Medulla oblongata (tissue), 1 donor: Measurements from ENCODE around the gene ZNF426.
"Not testable (repeated sequence)": the region's sequence is repeated elsewhere in the genome, so short reads cannot be mapped to it uniquely, and the experiment has no call there.

Experiments used
- DNase-seq: peaks from one replicate; pipeline ENCODE4 v3.0.0-alpha.2; 2015; ENCODE audit errors: extremely low spot score

ZNF426 gene

GRCh38 chr19:9538183-9539058, at the start of gene ZNF426:
Gene ZNF426 (minus strand): TSS chr19:9538645. CDS start chr19:9536232, 2,413 bp downstream.
- DNase-seq = peak; percentile 86

DNA sequence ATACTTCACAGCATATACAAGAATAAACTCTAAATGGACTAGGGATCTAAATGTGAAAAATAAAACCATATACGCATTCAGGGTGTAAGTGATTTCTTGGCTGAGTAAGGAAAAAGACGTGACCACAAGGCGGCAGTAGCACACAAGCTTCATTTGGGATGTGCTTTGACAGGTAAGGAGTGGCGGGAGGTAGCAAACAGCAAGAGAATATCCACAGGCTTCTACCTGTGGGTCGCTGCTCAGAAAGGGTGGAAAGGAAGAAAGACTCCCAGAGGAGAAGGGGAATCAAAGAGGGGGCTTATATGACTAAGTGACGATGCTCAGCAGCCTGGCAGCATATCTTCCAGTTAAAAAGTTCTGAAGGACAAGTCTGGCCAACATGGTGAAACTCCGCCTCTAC, 48.3 kb upstream of the ZNF426 start:
- DNase-seq = peak; percentile 71

GRCh38 chr19:9584073-9584833, 45.8 kb upstream of the ZNF426 start, which contains the start of gene ZNF121:
Gene ZNF121 (minus strand): TSS chr19:9584504. CDS start chr19:9568097, 16,407 bp downstream.
- peak; percentile 89 for DNase-seq

DNA sequence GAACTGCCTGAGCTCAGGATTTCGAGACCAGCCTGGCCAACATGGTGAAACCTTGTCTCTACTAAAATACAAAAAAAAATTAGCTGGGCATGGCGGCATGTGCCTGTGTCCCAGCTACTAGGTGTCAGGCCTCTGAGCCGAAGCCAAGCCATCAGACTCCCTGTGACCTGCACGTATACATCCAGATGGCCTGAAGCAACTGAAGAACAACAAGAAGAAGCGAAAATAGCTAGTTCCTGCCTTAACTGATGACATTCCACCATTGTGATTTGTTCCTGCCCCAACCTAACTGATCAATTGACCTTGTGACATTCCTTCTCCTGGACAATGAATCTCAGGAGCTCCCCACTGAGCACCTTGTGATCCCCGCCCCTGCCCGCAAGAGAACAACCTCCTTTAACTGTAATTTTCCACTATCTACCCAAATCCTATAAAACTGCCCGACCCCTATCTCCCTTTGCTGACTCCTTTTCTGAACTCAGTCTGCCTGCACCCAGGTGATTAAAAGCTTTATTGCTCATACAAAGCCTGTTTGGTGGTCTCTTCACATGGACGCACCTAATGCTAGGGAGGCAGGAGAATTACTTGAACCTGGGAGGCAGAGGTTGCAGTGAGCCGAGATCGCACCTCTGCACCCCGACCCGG, 43.8 kb upstream of the ZNF426 start:
- DNase-seq = not testable (repeated sequence)

DNA sequence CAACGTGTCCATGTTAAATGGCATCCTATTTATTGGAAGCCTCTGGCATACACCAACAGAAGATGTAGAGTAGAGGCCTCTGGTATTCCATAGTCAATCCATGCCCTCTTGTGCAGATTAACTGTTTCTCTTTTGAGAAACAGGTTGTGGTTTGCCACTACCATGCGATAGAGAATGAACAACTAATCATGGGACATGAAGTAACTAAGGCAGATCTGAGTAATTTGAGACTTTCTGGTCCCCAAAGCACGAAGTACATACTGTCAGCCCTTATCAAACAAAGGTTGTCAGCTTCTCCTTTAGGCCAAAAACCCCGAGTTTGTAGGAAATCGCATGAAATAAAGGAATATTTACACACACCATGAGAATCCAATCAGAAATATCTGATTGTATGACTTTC, 42.3 kb upstream of the ZNF426 start:
- no peak for DNase-seq

DNA sequence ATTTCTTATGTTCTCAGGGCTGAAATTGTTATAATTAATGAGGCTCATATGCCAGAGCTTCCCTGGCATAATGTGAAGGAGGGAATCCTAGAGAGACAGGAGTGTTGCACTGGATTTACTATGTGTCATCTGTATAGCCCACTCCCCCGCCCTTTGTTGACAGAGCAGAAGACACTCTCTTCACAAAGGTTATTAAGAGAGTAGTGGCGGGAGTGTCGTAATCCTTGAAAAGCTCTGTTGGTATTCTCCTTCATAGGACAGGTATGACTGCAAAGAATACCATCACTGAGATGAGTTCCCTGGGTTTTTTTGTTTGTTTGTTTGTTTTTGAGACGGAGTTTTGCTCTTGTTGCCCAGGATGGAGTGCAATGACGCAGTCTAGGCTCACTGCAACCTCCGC, 31.8 kb upstream of the ZNF426 start:
- no peak for DNase-seq

DNA sequence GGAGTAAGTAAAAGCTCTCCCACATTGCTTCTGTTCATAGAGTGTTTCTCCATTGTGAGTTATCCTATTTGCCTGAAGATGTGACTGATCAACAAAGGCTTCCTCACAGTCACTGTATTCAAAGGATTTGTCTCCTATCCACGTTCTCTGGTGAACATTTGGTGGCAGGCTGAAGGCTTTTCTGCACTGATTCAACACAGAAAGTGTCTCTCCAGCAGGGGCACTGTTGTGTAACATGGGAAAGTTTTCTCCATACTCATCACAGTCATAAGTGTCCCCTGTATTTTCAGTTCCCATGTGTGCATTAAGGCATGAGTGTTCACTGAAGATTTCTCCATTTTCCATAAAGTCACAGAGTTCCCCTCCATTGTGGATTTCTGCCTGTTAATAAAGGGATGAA, 28.3 kb upstream of the ZNF426 start:
- no peak for DNase-seq

- DNase-seq = no peak
These were observed 27.7 kb upstream of the ZNF426 start for GRCh38 chr19:9565900-9566705.

- no peak for DNase-seq
These were observed 14.3 kb upstream of the ZNF426 start for GRCh38 chr19:9552536-9553274.

DNA sequence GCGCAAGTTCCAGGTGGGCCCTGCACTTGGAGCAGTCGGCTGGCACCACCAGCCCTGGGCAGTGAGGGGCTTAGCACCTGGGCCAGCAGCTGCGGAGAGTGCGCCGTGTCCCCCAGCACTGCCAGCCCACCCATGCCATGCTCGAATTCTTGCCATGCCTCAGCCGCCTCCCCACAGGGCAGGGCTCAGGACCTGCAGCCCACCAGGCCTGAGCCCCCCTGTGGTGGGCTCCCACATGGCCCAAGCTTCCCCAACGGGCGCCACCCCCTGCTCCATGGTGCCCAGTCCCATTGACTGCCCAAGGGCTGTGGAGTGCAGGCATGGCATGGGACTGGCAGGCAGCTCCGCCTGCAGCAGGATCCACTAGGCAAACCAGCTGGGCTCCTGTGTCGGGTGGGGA, 9.4 kb upstream of the ZNF426 start:
- DNase-seq = no peak

DNA sequence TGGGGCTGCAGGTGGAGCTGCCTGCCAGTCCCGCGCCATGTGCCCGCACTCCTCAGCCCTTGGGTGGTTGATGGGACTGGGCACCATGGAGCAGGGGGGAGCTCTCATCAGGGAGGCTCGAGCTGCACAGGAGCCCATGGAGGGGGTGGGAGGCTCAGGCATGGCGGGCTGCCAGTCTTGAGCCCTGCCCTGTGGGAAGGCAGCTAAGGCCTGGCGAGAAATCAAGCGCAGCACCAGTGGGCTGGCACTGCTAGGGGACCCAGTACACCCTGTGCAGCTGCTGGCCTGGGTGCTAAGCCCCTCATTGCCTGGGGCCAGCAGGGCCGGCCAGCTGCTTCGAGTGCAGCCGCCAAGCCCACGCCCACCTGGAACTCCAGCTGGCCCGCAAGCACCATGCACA, 2.8 kb upstream of the ZNF426 start:
- not testable (repeated sequence) for DNase-seq

DNA sequence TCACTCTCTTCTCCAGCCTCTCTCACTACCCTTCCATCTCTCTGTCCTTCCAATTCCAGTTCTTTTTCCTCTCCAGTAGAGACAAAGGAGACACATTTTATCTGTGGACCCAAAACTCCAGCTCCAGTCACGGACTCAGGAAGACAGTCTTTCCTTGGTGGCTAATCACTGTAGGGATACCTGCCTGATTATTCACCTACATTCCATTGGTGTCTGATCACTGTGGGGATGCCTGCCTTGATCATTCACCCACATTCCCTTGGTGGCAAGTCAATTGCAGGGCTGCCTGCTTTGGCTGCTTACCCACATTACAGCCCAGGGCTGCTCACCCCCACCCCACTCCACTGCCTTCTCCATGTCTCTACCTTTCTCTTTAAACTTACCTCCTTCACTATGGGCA, 1.5 kb upstream of the ZNF426 start:
- DNase-seq = not testable (repeated sequence)

DNA sequence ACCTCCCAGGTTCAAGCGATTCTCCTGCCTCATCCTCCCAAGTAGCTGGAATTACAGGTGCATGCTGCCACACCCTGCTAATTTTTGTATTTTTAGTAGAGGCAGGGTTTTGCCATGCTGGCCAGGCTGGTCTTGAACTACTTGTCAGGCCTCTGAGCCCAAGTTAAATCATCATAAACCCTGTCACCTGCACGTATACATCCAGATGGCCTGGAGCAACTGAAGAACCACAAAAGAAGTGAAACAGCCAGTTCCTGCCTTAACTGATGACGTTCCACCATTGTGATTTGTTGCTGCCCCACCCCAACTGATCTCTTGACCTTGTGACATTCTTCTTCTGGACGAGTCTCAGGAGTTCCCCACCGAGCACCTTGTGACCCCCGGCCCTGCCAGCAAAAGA, 756 bp upstream of the ZNF426 start:
- not testable (repeated sequence) for DNase-seq

DNA sequence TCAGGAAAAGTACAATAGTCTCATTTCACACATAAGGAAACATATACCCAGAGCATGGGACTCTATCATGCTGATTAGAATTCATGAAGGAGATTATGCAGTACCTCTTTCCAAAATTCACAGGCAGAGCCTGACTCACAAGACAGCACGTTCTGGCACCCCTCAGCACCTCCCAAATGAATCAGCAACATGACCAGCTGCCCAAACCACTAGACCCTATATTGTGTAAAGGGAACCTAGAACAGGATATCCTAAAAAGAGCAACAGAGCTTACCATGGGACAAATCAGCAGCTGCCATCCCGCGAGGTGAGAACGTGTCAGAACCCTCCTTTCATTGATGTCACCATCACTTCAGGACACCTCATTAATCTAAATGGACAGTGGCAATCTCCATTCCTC, 2.5 kb downstream of the ZNF426 start:
- DNase-seq = no peak

- no peak for DNase-seq
These were observed 6.5 kb downstream of the ZNF426 start for GRCh38 chr19:9531933-9532332.

GRCh38 chr19:9528757-9529336, 9.6 kb downstream of the ZNF426 start:
- no peak for DNase-seq

GRCh38 chr19:9523885-9524474, 14.5 kb downstream of the ZNF426 start:
- no peak for DNase-seq

GRCh38 chr19:9507285-9507684, 31.2 kb downstream of the ZNF426 start:
- DNase-seq = no peak

- DNase-seq = no peak
These were observed 37.6 kb downstream of the ZNF426 start for GRCh38 chr19:9500796-9501195.
